GM13977 (cell line): ENCODE measurements around the gene AGAP2.

Source experiments
- DNase-seq: peaks from one replicate; pipeline ENCODE4 v3.0.0; 2012; ENCODE audit warnings: low spot score
- CTCF ChIP-seq: IDR thresholded peaks from 2 replicates; pipeline ENCODE4 v1.5.1; 2012; ENCODE audit warnings: mild to moderate bottlenecking, control low read depth; ENCODE audit not compliant: insufficient read depth; ENCODE audit errors: extremely low read depth, missing control alignments
- in situ Hi-C: fragments of 300-500 bp; cut with MboI; formaldehyde crosslinking; loops from one replicate; pipeline ENCODE4 v1.12.0; 2022; ENCODE audit warnings: low sequenced_read_pairs, low pct_unique_long_range_greater_than_20kb, mixed read lengths, inconsistent platforms; ENCODE audit not compliant: unreplicated experiment

The AGAP2 gene

GRCh38 chr12:57759360-57759980 lies 20.9 kb upstream of the AGAP2 start:
- TF ChIP-seq CTCF = peak; percentile 64
- in situ Hi-C loops = no loop called here
- DNase-seq = no peak

GRCh38 chr12:57758552-57759359 lies 20.2 kb upstream of the AGAP2 start:
- no peak for TF ChIP-seq CTCF
- in situ Hi-C loops = no loop called here
- DNase-seq = no peak

GRCh38 chr12:57757771-57758170 lies 19.2 kb upstream of the AGAP2 start:
- in situ Hi-C loops = no loop called here
- DNase-seq = no peak
- no peak for TF ChIP-seq CTCF

- TF ChIP-seq CTCF = peak; percentile 90
- DNase-seq = peak; percentile 90
- in situ Hi-C loops = no loop called here
Observed at GRCh38 chr12:57756406-57757341, 18.1 kb upstream of the AGAP2 start.

GRCh38 chr12:57755454-57756372 lies 17.2 kb upstream of the AGAP2 start:
- in situ Hi-C loops = no loop called here
- DNase-seq = peak; percentile 70
- TF ChIP-seq CTCF = no peak

GRCh38 chr12:57755194-57755453 lies 16.6 kb upstream of the AGAP2 start:
- in situ Hi-C loops = no loop called here
- no peak for DNase-seq
- no peak for TF ChIP-seq CTCF
